Lower leg skin (tissue), 4 donors: ENCODE measurements around the gene SMIM32. TPM values are rescaled to one million over a fixed set of nuclear protein-coding genes. Genes with fewer than 3 reads are reported as not detected.

Experiments used
- DNase-seq, 2 donors: peaks; one replicate each; pipeline ENCODE4 v3.0.0-alpha.2; 2019; ENCODE audit warnings: low spot score in 2 of 2
- H3K4me3 ChIP-seq: fragments of 200-600 bp; sonication (generic); 2 replicates; pipeline ENCODE4 v1.5.1; 2017; ENCODE audit warnings: mild to moderate bottlenecking, low read depth; ENCODE audit not compliant: poor library complexity, severe bottlenecking
- CTCF ChIP-seq, 3 donors: fragments of 450-650 bp; IDR thresholded peaks; one replicate each; pipeline ENCODE4 v1.5.1; 2016; ENCODE audit warnings: antibody characterized with exemption in 3 of 3, mild to moderate bottlenecking in 3 of 3, moderate library complexity in 2 of 3
- POLR2A ChIP-seq, 2 donors: fragments of 450-650 bp; IDR thresholded peaks; one replicate each; pipeline ENCODE4 v1.6.1; 2016 to 2017; ENCODE audit warnings: antibody characterized with exemption in 2 of 2, mild to moderate bottlenecking in 1 of 2, moderate library complexity in 1 of 2
- WGBS, 2 donors: methylation state at CpG; one replicate each; pipeline ENCODE4 v1.1.5; 2018; 5-methylcytosine and 5-hydroxymethylcytosine counted together
- intact Hi-C: fragments of 100-400 bp; cut with DNase I; formaldehyde crosslinking; loops from one replicate; pipeline ENCODE4 v1.15.0; 2023; ENCODE audit warnings: low total_unique reads
- total RNA-seq, 4 donors: library from RNA; depleted of rRNA; stranded (reverse); fragments of >200 nt; gene quantifications; one replicate each; pipeline ENCODE4 v1.1.0, GENCODE V29; 2016

Gene SMIM32
- total RNA-seq, 4 donors from 2014 or later: not detected

- intact Hi-C loops: no loop called here
- no peak for DNase-seq
- no peak for TF ChIP-seq POLR2A (IDR thresholded peaks at IDR 0.05)
- TF ChIP-seq CTCF (IDR thresholded peaks at IDR 0.05): no peak
- 91 to 95% methylated on average over 2 of the region's 2 CpGs for WGBS, 2 donors
- H3K4me3 ChIP-seq: no peak overlapping the region
Measured at GRCh38 chr5:136155078-136155477, 37.9 kb downstream of the SMIM32 start.

GRCh38 chr5:136153581-136154236, 39.3 kb downstream of the SMIM32 start:
- no peak overlapping the region for H3K4me3 ChIP-seq
- intact Hi-C loops: no loop called here
- TF ChIP-seq CTCF (IDR thresholded peaks at IDR 0.05) (no peak), POLR2A (IDR thresholded peaks at IDR 0.05) (no peak)
- DNase-seq: no peak
- 93 to 96% methylated on average over 11 of the region's 11 CpGs for WGBS, 2 donors

GRCh38 chr5:136149891-136150290, 43.1 kb downstream of the SMIM32 start:
- no peak overlapping the region for H3K4me3 ChIP-seq
- DNase-seq: no peak
- intact Hi-C loops: no loop called here
- TF ChIP-seq CTCF (IDR thresholded peaks at IDR 0.05): no peak
- TF ChIP-seq POLR2A (IDR thresholded peaks at IDR 0.05): no peak
- 59 to 66% methylated on average over 1 of the region's 1 CpG for WGBS, 2 donors

GRCh38 chr5:136147632-136148031, 45.3 kb downstream of the SMIM32 start:
- no peak for DNase-seq
- TF ChIP-seq CTCF (IDR thresholded peaks at IDR 0.05) (no peak), POLR2A (IDR thresholded peaks at IDR 0.05) (no peak)
- H3K4me3 ChIP-seq: no peak overlapping the region
- intact Hi-C loops: no loop called here

- no peak for DNase-seq
- intact Hi-C loops: no loop called here
- WGBS, 2 donors: 73% methylated on average over 3 of the region's 3 CpGs
- H3K4me3 ChIP-seq: no peak overlapping the region
- TF ChIP-seq CTCF (IDR thresholded peaks at IDR 0.05) (no peak), POLR2A (IDR thresholded peaks at IDR 0.05) (no peak)
Measured at GRCh38 chr5:136146201-136146600, 46.8 kb downstream of the SMIM32 start.

- WGBS, 2 donors: 31 to 44% methylated on average over 2 of the region's 2 CpGs
- no peak for TF ChIP-seq CTCF (IDR thresholded peaks at IDR 0.05)
- TF ChIP-seq POLR2A (IDR thresholded peaks at IDR 0.05): no peak
- no peak overlapping the region for H3K4me3 ChIP-seq
- DNase-seq: no peak
- intact Hi-C loops: no loop called here
Measured at GRCh38 chr5:136145030-136145429, 47.9 kb downstream of the SMIM32 start.
